ENCODE results near the gene IPO8. TPM values are rescaled to one million over a fixed set of nuclear protein-coding genes. Genes with fewer than 3 reads are reported as not detected.
"Not testable (repeated sequence)": the region's sequence is repeated elsewhere in the genome, so short reads cannot be mapped to it uniquely, and the experiment has no call there.

Gene IPO8
- total and polyA plus RNA-seq, 9 donors: 15.7 to 49.6 (median 44.3) TPM

DNA sequence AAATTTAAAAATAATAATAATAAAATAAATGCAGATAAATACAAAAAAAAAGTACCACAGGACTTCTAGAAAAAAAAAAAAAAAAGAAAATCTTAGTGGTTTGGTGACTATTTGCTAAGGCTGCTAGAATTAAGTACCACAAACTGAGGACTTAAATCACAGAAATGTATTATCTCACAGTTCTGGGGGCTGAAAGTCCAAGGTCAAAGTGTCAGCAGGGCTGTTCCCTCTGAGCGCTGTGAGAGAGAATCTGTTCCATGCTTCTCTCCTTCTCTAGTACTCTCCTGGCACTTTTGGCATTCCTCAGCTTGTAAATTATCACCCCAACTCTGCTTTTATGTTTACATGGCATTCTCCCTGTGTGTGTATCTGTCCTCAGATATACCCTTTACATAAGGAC, 101.2 kb downstream of the IPO8 start:
- intact Hi-C loops (cut with DNase I): no loop called here
- no peaks in the 10 kb centered on the region for H3K36me3 ChIP-seq
- H3K9me3 ChIP-seq: no peaks in the 10 kb centered on the region
- H3K27me3 ChIP-seq: no peaks in the 10 kb centered on the region
- 66 to 86% (median 68%) methylated on average over 1 of the region's 1 CpG for WGBS, 3 donors
- no peaks in the 10 kb centered on the region for H3K4me1 ChIP-seq (ENCODE audit: insufficient read depth)
- TF ChIP-seq, protein P1, sequence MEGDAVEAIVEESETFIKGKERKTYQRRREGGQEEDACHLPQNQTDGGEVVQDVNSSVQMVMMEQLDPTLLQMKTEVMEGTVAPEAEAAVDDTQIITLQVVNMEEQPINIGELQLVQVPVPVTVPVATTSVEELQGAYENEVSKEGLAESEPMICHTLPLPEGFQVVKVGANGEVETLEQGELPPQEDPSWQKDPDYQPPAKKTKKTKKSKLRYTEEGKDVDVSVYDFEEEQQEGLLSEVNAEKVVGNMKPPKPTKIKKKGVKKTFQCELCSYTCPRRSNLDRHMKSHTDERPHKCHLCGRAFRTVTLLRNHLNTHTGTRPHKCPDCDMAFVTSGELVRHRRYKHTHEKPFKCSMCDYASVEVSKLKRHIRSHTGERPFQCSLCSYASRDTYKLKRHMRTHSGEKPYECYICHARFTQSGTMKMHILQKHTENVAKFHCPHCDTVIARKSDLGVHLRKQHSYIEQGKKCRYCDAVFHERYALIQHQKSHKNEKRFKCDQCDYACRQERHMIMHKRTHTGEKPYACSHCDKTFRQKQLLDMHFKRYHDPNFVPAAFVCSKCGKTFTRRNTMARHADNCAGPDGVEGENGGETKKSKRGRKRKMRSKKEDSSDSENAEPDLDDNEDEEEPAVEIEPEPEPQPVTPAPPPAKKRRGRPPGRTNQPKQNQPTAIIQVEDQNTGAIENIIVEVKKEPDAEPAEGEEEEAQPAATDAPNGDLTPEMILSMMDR (IDR thresholded peaks at IDR 0.05): no peak
- TF ChIP-seq EP300 (IDR thresholded peaks at IDR 0.05) (no peak), POLR2A (IDR thresholded peaks at IDR 0.05) (no peak)
- H3K27ac ChIP-seq: no peak overlapping the region
- no peak overlapping the region for H3K4me3 ChIP-seq
- no peak for DNase-seq

DNA sequence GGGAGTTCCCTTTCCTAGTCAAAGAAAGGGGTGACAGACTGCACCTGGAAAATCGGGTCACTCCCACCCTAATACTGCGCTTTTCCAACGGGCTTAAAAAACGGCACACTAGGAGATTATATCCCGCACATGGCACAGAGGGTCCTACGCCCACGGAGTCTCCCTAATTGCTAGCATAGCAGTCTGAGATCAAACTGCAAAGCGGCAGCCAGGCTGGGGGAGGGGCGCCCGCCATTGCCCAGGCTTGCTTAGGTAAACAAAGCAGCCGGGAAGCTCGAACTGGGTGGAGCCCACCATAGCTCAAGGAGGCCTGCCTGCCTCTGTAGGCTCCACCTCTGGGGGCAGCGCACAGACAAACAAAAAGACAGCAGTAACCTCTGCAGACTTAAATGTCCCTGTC, 107.1 kb downstream of the IPO8 start:
- H3K9me3 ChIP-seq; H3K36me3 ChIP-seq; H3K4me3 ChIP-seq; DNase-seq; intact Hi-C loops (cut with DNase I); H3K27ac ChIP-seq; H3K27me3 ChIP-seq; H3K4me1 ChIP-seq (ENCODE audit: insufficient read depth): not testable (repeated sequence)
- 80 to 89% (median 86%) methylated on average over 11 to 13 of the region's 13 CpGs for WGBS, 3 donors

DNA sequence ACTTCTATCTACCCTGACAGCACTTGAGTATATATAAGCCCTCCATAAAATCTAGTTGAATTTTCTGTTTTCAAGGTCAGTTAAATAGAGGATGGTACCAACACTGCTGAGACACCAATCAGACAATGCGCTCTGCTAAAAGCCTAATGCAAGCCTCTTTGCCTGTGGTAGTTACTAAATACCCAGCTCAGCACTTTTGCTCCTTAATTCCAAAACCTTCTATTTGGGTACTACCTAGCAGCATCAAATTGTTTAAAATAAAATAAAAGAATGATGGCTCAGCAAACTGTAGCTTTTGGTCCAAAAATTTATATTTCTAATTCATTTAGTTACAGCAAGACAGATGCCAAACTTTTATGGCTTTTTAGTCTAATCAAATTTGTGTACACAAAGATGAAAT, 107.9 kb downstream of the IPO8 start:
- Histone ChIP-seq H3K9me3 (no peaks in the 10 kb centered on the region), H3K4me3 (no peak overlapping the region), H3K36me3 (no peaks in the 10 kb centered on the region), H3K27me3 (no peaks in the 10 kb centered on the region), H3K4me1 (ENCODE audit: insufficient read depth) (no peaks in the 10 kb centered on the region), H3K27ac (no peak overlapping the region)
- intact Hi-C loops (cut with DNase I): no loop called here
- 93 to 99% (median 97%) methylated on average over 1 of the region's 1 CpG for WGBS, 3 donors
- TF ChIP-seq EP300 (IDR thresholded peaks at IDR 0.05) (no peak), POLR2A (IDR thresholded peaks at IDR 0.05) (no peak)
- TF ChIP-seq, protein P1 (IDR thresholded peaks at IDR 0.05): no peak
- no peak for DNase-seq

DNA sequence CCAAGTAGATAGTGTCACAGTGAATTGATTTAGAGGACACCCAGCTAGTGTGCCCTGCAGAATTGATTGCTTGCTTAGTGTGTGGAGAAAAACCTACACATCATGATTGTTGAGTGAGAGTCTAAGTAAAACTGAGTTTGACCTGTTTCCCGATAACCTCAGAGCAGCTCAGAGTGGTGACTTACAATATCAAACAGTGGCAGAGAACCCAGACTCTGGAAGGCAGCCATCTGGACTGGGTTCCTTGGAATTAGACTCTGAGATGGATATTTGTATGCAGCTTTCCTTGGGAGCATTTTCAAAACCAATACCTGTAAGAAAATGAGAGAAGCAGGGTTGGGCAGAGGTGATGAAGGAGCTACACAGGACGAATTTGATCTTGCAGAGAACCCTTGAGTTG, 109.8 kb downstream of the IPO8 start:
- Histone ChIP-seq H3K9me3 (no peaks in the 10 kb centered on the region), H3K4me3 (no peak overlapping the region), H3K4me1 (ENCODE audit: insufficient read depth) (no peaks in the 10 kb centered on the region), H3K27ac (no peak overlapping the region), H3K36me3 (no peaks in the 10 kb centered on the region), H3K27me3 (no peaks in the 10 kb centered on the region)
- 86 to 93% (median 89%) methylated on average over 2 of the region's 2 CpGs for WGBS, 3 donors
- no peak for TF ChIP-seq POLR2A (IDR thresholded peaks at IDR 0.05)
- intact Hi-C loops (cut with DNase I): no loop called here
- no peak for DNase-seq

DNA sequence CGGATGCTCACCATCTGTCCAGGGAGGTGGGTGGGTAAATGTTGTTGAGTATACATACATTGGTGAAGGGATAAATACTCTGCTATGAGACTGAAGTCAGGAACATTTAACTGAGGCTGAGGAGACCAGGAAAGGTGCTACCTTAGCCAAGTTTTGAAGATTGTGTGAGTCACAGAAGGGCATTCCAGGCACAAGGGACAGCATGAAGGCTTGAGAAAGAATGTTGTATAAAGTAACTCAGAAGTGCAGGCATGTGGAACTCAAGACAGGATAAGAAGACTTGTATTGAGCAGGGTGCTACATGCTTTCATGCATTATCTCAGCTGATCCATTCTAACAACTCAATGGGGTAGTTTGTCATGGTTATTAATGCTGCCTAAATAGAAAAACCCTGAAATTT, 112.7 kb downstream of the IPO8 start:
- H3K27ac ChIP-seq: no peak overlapping the region
- no peak overlapping the region for H3K4me3 ChIP-seq
- intact Hi-C loops (cut with DNase I): no loop called here
- no peaks in the 10 kb centered on the region for H3K27me3 ChIP-seq
- no peaks in the 10 kb centered on the region for H3K36me3 ChIP-seq
- H3K4me1 ChIP-seq (ENCODE audit: insufficient read depth): no peaks in the 10 kb centered on the region
- TF ChIP-seq, protein P1 (IDR thresholded peaks at IDR 0.05): no peak
- TF ChIP-seq EP300 (IDR thresholded peaks at IDR 0.05): no peak
- no peak for TF ChIP-seq POLR2A (IDR thresholded peaks at IDR 0.05)
- WGBS, 3 donors: 89 to 94% (median 90%) methylated on average over 1 of the region's 1 CpG
- H3K9me3 ChIP-seq: no peaks in the 10 kb centered on the region
- DNase-seq: no peak

DNA sequence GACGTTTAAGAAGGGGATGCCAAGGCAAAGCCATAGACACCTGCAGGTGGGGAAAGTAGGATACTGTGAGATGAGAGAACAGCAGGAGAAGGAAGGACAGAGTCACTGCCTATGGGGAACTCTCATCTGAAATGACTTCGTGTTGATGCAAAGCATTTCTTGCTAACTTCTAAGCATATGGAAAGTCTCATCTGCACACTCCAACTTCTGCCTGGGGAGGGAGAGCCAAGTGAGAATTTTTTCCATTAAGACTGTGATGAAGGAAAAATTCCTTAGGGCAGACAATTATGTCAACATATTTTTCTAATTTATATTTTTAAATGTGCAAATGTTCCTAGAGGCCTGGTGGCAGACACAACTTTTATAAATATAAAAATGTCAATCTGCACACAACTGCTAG, 115.3 kb downstream of the IPO8 start:
- H3K4me1 ChIP-seq (ENCODE audit: insufficient read depth): no peaks in the 10 kb centered on the region
- no peak for TF ChIP-seq EP300 (IDR thresholded peaks at IDR 0.05)
- TF ChIP-seq POLR2A (IDR thresholded peaks at IDR 0.05): no peak
- TF ChIP-seq, protein P1 (IDR thresholded peaks at IDR 0.05): no peak
- H3K36me3 ChIP-seq: no peaks in the 10 kb centered on the region
- WGBS, 3 donors: 10 to 34% (median 21%) methylated on average over 2 of the region's 2 CpGs
- H3K27me3 ChIP-seq: no peaks in the 10 kb centered on the region
- no peak for DNase-seq
- intact Hi-C loops (cut with DNase I): no loop called here
- no peak overlapping the region for H3K27ac ChIP-seq
- no peaks in the 10 kb centered on the region for H3K9me3 ChIP-seq
- H3K4me3 ChIP-seq: no peak overlapping the region

Data from ovary (tissue), 9 donors.